Natural killer cell (primary cell): ENCODE data around the gene CEP20. TPM values are rescaled to one million over a fixed set of nuclear protein-coding genes. Genes with fewer than 3 reads are reported as not detected.

Source experiments
- ATAC-seq, 3 donors: fragments of 150-1000 bp in 2 of 3; fragments of 200-7000 bp in 1 of 3; cut with Tn5 transposase; 1 replicate in 1 of 3; 2 replicates in 2 of 3; pipeline ENCODE4 v1.10.0; 2021; ENCODE audit warnings: mild to moderate bottlenecking in 2 of 3, moderate library complexity in 2 of 3
- DNase-seq, 2 donors: peaks; one replicate each; pipeline versions ENCODE4 v3.0.0 to v3.0.0-alpha.2; 2013 to 2021; ENCODE audit warnings: mixed read lengths in 1 of 2
- H3K27ac ChIP-seq: one replicate; pipeline ENCODE4 v1.5.1; 2013; ENCODE audit warnings: mild to moderate bottlenecking, low read length
- H3K27me3 ChIP-seq: one replicate; pipeline ENCODE4 v1.6.1; 2013; ENCODE audit warnings: low read length; ENCODE audit not compliant: control insufficient read depth, insufficient read depth
- H3K36me3 ChIP-seq: one replicate; pipeline ENCODE4 v1.6.1; 2013; ENCODE audit warnings: low read length; ENCODE audit not compliant: control insufficient read depth, insufficient read depth
- H3K4me1 ChIP-seq: one replicate; pipeline ENCODE4 v1.6.1; 2013; ENCODE audit warnings: low read length; ENCODE audit not compliant: control insufficient read depth, insufficient read depth
- H3K4me3 ChIP-seq: one replicate; pipeline ENCODE4 v1.5.1; 2013; ENCODE audit warnings: low read length
- H3K9me3 ChIP-seq: one replicate; pipeline ENCODE4 v1.6.1; 2013; ENCODE audit warnings: low read length; ENCODE audit not compliant: control insufficient read depth, insufficient read depth
- H3K27ac Mint-ChIP-seq, 2 donors: one replicate each; pipeline ENCODE4 v1.8.0; 2022; ENCODE audit warnings: mild to moderate bottlenecking in 2 of 2, mixed read lengths in 2 of 2, moderate library complexity in 1 of 2
- H3K27me3 Mint-ChIP-seq, 2 donors: one replicate each; pipeline ENCODE4 v1.8.0; 2022; ENCODE audit warnings: low read depth in 2 of 2, mixed read lengths in 2 of 2
- H3K36me3 Mint-ChIP-seq: one replicate; pipeline ENCODE4 v1.8.0; 2022; ENCODE audit warnings: mixed read lengths
- H3K4me1 Mint-ChIP-seq, 2 donors: one replicate each; pipeline ENCODE4 v1.8.0; 2022; ENCODE audit warnings: mixed read lengths in 2 of 2
- H3K4me3 Mint-ChIP-seq: one replicate; pipeline ENCODE4 v1.8.0; 2022; ENCODE audit warnings: mild to moderate bottlenecking, moderate library complexity, mixed read lengths
- H3K9me3 Mint-ChIP-seq, 2 donors: one replicate each; pipeline ENCODE4 v1.8.0; 2022; ENCODE audit warnings: mixed read lengths in 2 of 2
- CTCF ChIP-seq: fragments of 200-600 bp; IDR thresholded peaks from one replicate; pipeline ENCODE4 v1.8.0; 2022; ENCODE audit warnings: antibody characterized with exemption
- WGBS: methylation state at CpG from one replicate; pipeline ENCODE4 v1.1.7; 2013; ENCODE audit warnings: missing lambda C conversion rate; ENCODE audit not compliant: insufficient coverage; 5-methylcytosine and 5-hydroxymethylcytosine counted together
- intact Hi-C: fragments of 100-400 bp; cut with micrococcal nuclease; formaldehyde crosslinking; loops from one replicate; pipeline ENCODE4 v1.14.2; 2022
- total RNA-seq, 4 donors: library from RNA; stranded (reverse); fragments of 120-200 nt in 1 of 4; gene quantifications; one replicate each; pipeline versions ENCODE4 v1.2.3 to v1.2.4, GENCODE V29; 2013 to 2022

Gene CEP20
- total RNA-seq, 3 donors from 2014 or later (not counting 1 experiment from before 2014, with no cell fraction given): 21.4 to 23.2 (median 23.1) TPM

GRCh38 chr16:15882563-15882962, 5.8 kb downstream of the CEP20 start:
- intact Hi-C loops: no loop called here
- H3K36me3 Mint-ChIP-seq: no peaks in the 10 kb centered on the region
- DNase-seq (no peak), ATAC-seq (no peak)
- no peak for TF ChIP-seq CTCF
- Histone ChIP-seq H3K27ac (no peak overlapping the region), H3K27me3 (no peaks in the 10 kb centered on the region), H3K4me1 (peaks cover 4% of the 10 kb centered on the region), H3K9me3 (no peaks in the 10 kb centered on the region), H3K36me3 (peaks cover 32% of the 10 kb centered on the region), H3K4me3 (no peak overlapping the region)
- no peaks in the 10 kb centered on the region for H3K27me3 Mint-ChIP-seq
- H3K4me3 Mint-ChIP-seq: no peak overlapping the region
- WGBS: 97% methylated on average over 3 of the region's 3 CpGs
- H3K4me1 Mint-ChIP-seq: peaks cover 16 to 21% of the 10 kb centered on the region in 2 donors
- no peak overlapping the region for H3K27ac Mint-ChIP-seq
- no peaks in the 10 kb centered on the region for H3K9me3 Mint-ChIP-seq

DNA sequence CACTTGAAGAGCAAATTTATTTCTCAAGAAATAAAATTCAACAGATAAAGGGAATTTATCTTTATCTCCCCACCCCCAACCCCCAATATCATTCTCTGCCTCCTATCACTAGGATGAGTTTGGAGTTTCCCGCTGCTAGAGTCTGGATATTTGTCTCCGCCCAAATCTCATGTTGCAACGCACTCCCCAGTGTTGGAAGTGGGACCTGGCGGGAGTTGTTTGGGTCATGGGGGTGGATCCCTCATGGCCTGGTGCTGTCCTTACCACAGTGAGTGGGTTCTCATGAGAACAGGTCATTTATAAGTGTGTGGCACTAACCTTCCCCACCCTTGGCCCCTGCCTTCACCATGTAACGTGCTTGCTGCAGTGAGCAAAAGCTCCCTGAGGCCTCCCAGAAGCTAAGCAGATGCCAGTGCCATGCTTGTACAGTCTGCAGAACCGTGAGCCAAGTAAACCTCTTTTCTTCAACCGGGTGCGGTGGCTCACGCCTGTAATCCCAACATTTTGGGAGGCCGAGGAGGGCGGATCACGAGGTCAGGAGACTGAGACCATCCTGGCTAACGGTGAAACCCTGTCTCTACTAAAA, 6.5 kb downstream of the CEP20 start:
- DNase-seq (no peak), ATAC-seq (no peak)
- intact Hi-C loops: no loop called here
- TF ChIP-seq CTCF: no peak
- H3K27me3 ChIP-seq: no peaks in the 10 kb centered on the region
- H3K9me3 ChIP-seq: no peaks in the 10 kb centered on the region
- peaks cover 38% of the 10 kb centered on the region for H3K36me3 ChIP-seq
- H3K4me3 Mint-ChIP-seq: no peak overlapping the region
- H3K27ac Mint-ChIP-seq: no peak overlapping the region
- 97% methylated on average over 13 of the region's 13 CpGs for WGBS
- H3K27me3 Mint-ChIP-seq: no peaks in the 10 kb centered on the region
- peaks cover 12 to 15% of the 10 kb centered on the region in 2 donors for H3K4me1 Mint-ChIP-seq
- no peak overlapping the region for H3K4me3 ChIP-seq
- H3K36me3 Mint-ChIP-seq: no peaks in the 10 kb centered on the region
- no peak overlapping the region for H3K27ac ChIP-seq
- H3K9me3 Mint-ChIP-seq: no peaks in the 10 kb centered on the region
- no peaks in the 10 kb centered on the region for H3K4me1 ChIP-seq

- Histone ChIP-seq H3K9me3 (no peaks in the 10 kb centered on the region), H3K27me3 (no peaks in the 10 kb centered on the region), H3K36me3 (peaks cover 44% of the 10 kb centered on the region), H3K4me3 (no peak overlapping the region), H3K27ac (no peak overlapping the region), H3K4me1 (no peaks in the 10 kb centered on the region)
- intact Hi-C loops: no loop called here
- WGBS: 91% methylated on average over 5 of the region's 5 CpGs
- no peak for ATAC-seq
- H3K9me3 Mint-ChIP-seq: no peaks in the 10 kb centered on the region
- H3K27me3 Mint-ChIP-seq: no peaks in the 10 kb centered on the region
- no peak for DNase-seq
- TF ChIP-seq CTCF: no peak
- H3K36me3 Mint-ChIP-seq: no peaks in the 10 kb centered on the region
- H3K4me1 Mint-ChIP-seq: peaks cover 3 to 7% of the 10 kb centered on the region in 2 donors
- no peak overlapping the region for H3K27ac Mint-ChIP-seq
- no peak overlapping the region for H3K4me3 Mint-ChIP-seq
Observed at GRCh38 chr16:15880434-15881308, 7.7 kb downstream of the CEP20 start.
